Measurements from ENCODE around the gene BORCS5.

The BORCS5 gene

GRCh38 chr12:12511895-12512711 is 155.2 kb downstream of the BORCS5 start:
- peak in 1 of 2 donors; percentile 43 for DNase-seq (ENCODE audit: low read depth in 2 of 2)

- DNase-seq (ENCODE audit: low read depth in 2 of 2) = no peak
Observed at GRCh38 chr12:12513416-12514006, 156.6 kb downstream of the BORCS5 start.

DNA sequence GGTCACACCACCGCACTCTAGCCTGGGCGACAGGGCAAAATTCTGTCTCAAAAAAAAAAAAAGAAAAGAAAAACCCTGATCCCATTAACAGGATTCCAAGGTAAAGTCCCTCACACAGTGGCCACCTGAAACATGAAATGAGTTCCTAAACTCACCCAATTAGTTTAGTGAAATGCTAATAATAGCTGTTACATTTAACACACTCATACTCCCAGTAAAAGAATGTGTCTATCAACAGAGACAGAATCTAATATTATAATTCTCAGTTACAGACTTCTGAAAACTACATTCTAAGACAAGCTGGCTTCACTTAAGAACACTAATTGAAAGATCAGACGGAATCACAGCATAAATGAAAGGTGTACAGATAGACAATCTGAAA is 161.6 kb downstream of the BORCS5 start:
- no peak for DNase-seq (ENCODE audit: low read depth in 2 of 2)

GRCh38 chr12:12518919-12519318 is 162.0 kb downstream of the BORCS5 start:
- no peak for DNase-seq (ENCODE audit: low read depth in 2 of 2)

Data from stimulated activated CD8-positive, alpha-beta memory T cell treated with anti-CD3 and anti-CD28 coated beads, Interleukin-15, amount 100 ng/mL, for 48 hours (primary cell).